ENCODE measurements around the gene TFDP2.

- TF ChIP-seq POLR2A (IDR thresholded peaks at IDR 0.05; ENCODE audit: low read depth, low read length), result no peak
- TF ChIP-seq POLR2AphosphoS5 (IDR thresholded peaks at IDR 0.05; ENCODE audit: low read depth, low read length), result no peak
- no peak for TF ChIP-seq TAF1 (IDR thresholded peaks at IDR 0.05; ENCODE audit: low read depth, low read length)
- no peak for TF ChIP-seq POU2F2 (IDR thresholded peaks at IDR 0.05; ENCODE audit: low read depth, low read length)
- no peak for TF ChIP-seq PAX5 (IDR thresholded peaks at IDR 0.05; ENCODE audit: insufficient read depth, low read length, severe bottlenecking)
Measured at GRCh38 chr3:142051351-142051750, 98.0 kb downstream of the TFDP2 start.

All from GM12891 (cell line).